Measurements from ENCODE around the gene GNAS.
A peak's percentile ranks its signal among the peaks of the same experiment; 100 is the strongest.

Gene GNAS

GRCh38 chr20:58851969-58852458, 502 bp upstream of the GNAS start:
- H3K4me3 ChIP-seq (ENCODE audit: low read depth, low read length): peak overlapping the region; percentile 74
- peaks cover 29% of the 10 kb centered on the region for H3K27me3 ChIP-seq (replicated peaks)
- no peak overlapping the region for H3K27ac ChIP-seq
- no peak for TF ChIP-seq CTCF (IDR thresholded peaks at IDR 0.05; ENCODE audit: low read depth, low read length, missing control alignments)
- no peak for DNase-seq
- H3K36me3 ChIP-seq (replicated peaks): no peaks in the 10 kb centered on the region
- in situ Hi-C loops (cut with HindIII; ENCODE audit: low pct_ligation_motif_present, low sequenced_read_pairs): loop anchor here (25.0 kb wide), 1 partner anchor 360 kb away; no protein-coding TSS in a partner anchor

GRCh38 chr20:58853466-58853865, 950 bp downstream of the GNAS start:
- Histone ChIP-seq H3K27ac (no peak overlapping the region), H3K27me3 (replicated peaks) (peaks cover 33% of the 10 kb centered on the region), H3K36me3 (replicated peaks) (no peaks in the 10 kb centered on the region), H3K4me3 (ENCODE audit: low read depth, low read length) (no peak overlapping the region)
- TF ChIP-seq CTCF (IDR thresholded peaks at IDR 0.05; ENCODE audit: low read depth, low read length, missing control alignments): no peak
- DNase-seq: no peak
- in situ Hi-C loops (cut with HindIII; ENCODE audit: low pct_ligation_motif_present, low sequenced_read_pairs): loop anchor here (25.0 kb wide), 1 partner anchor 359 kb away; no protein-coding TSS in a partner anchor

- H3K36me3 ChIP-seq (replicated peaks): no peaks in the 10 kb centered on the region
- TF ChIP-seq CTCF (IDR thresholded peaks at IDR 0.05; ENCODE audit: low read depth, low read length, missing control alignments): no peak
- in situ Hi-C loops (cut with HindIII; ENCODE audit: low pct_ligation_motif_present, low sequenced_read_pairs): loop anchor here (25.0 kb wide), 1 partner anchor 358 kb away; no protein-coding TSS in a partner anchor
- H3K27me3 ChIP-seq (replicated peaks): peaks cover 35% of the 10 kb centered on the region
- no peak for DNase-seq
- H3K4me3 ChIP-seq (ENCODE audit: low read depth, low read length): no peak overlapping the region
- no peak overlapping the region for H3K27ac ChIP-seq
Observed at GRCh38 chr20:58853976-58854637, 1.6 kb downstream of the GNAS start.

DNA sequence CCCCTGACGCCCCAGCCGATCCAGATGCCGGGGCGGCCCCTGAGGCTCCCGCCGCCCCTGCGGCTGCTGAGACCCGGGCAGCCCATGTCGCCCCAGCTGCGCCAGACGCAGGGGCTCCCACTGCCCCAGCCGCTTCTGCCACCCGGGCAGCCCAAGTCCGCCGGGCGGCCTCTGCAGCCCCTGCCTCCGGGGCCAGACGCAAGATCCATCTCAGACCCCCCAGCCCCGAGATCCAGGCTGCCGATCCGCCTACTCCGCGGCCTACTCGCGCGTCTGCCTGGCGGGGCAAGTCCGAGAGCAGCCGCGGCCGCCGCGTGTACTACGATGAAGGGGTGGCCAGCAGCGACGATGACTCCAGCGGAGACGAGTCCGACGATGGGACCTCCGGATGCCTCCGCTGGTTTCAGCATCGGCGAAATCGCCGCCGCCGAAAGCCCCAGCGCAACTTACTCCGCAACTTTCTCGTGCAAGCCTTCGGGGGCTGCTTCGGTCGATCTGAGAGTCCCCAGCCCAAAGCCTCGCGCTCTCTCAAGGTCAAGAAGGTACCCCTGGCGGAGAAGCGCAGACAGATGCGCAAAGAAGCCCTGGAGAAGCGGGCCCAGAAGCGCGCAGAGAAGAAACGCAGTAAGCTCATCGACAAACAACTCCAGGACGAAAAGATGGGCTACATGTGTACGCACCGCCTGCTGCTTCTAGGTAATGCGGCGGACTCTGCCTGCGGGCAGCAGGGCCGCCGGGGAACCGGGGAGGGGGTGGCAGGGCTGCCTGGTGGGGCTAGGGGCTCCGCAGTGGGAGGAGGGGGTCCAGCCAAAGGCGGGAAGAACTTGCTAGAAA, 2.3 kb downstream of the GNAS start:
- DNase-seq: no peak
- in situ Hi-C loops (cut with HindIII; ENCODE audit: low pct_ligation_motif_present, low sequenced_read_pairs): loop anchor here (25.0 kb wide), 1 partner anchor 357 kb away; no protein-coding TSS in a partner anchor
- peak overlapping the region; percentile 20 for H3K4me3 ChIP-seq (ENCODE audit: low read depth, low read length)
- no peak overlapping the region for H3K27ac ChIP-seq
- H3K27me3 ChIP-seq (replicated peaks): peaks cover 37% of the 10 kb centered on the region
- TF ChIP-seq CTCF (IDR thresholded peaks at IDR 0.05; ENCODE audit: low read depth, low read length, missing control alignments): no peak
- no peaks in the 10 kb centered on the region for H3K36me3 ChIP-seq (replicated peaks)

- in situ Hi-C loops (cut with HindIII; ENCODE audit: low pct_ligation_motif_present, low sequenced_read_pairs): loop anchor here (25.0 kb wide), 1 partner anchor 357 kb away; no protein-coding TSS in a partner anchor
- no peak overlapping the region for H3K4me3 ChIP-seq (ENCODE audit: low read depth, low read length)
- DNase-seq: no peak
- no peak overlapping the region for H3K27ac ChIP-seq
- peaks cover 37% of the 10 kb centered on the region for H3K27me3 ChIP-seq (replicated peaks)
- no peak for TF ChIP-seq CTCF (IDR thresholded peaks at IDR 0.05; ENCODE audit: low read depth, low read length, missing control alignments)
- no peaks in the 10 kb centered on the region for H3K36me3 ChIP-seq (replicated peaks)
Observed at GRCh38 chr20:58855506-58856389, 3.2 kb downstream of the GNAS start.

Measured in brain microvascular endothelial cell (primary cell).